Panc1 (cell line): ENCODE measurements around the gene MED25. TPM values are rescaled to one million over a fixed set of nuclear protein-coding genes. Genes with fewer than 3 reads are reported as not detected.

Experiments
- ATAC-seq: fragments of 200-7000 bp; cut with Tn5 transposase; 2 replicates; pipeline ENCODE4 v1.9.1; 2020; ENCODE audit warnings: mild to moderate bottlenecking, moderate library complexity
- BruUV-seq: library from RNA; stranded (reverse); fragments of 400-500 nt; replicated peaks from 2 replicates; lab custom pipeline; 2021; lab: Mats Ljungman, UMichigan
- CTCF ChIA-PET: fragments of 300-600 bp; sonication (Branson Sonifier 250); formaldehyde crosslinking; loops from one replicate; lab custom pipeline; 2022; ENCODE audit warnings: antibody characterized with exemption; lab: Charles Lee
- POLR2A ChIA-PET: fragments of 300-600 bp; sonication (Branson Sonifier 250); formaldehyde crosslinking; loops from one replicate; lab custom pipeline; 2022; ENCODE audit warnings: antibody characterized with exemption; lab: Charles Lee
- DNase-seq: peaks from one replicate; pipeline ENCODE4 v3.0.0-alpha.2; 2010; ENCODE audit warnings: low read depth, low spot score
- H3K27ac ChIP-seq: 2 replicates; pipeline ENCODE4 v1.5.1; 2011; ENCODE audit warnings: mild to moderate bottlenecking, low read length, inconsistent platforms
- H3K27me3 ChIP-seq: fragments of 200-500 bp; sonication (Bioruptor generic); 2 replicates; pipeline ENCODE4 v1.6.0; 2014; ENCODE audit warnings: low read length, inconsistent platforms; ENCODE audit not compliant: control insufficient read depth, insufficient read depth
- H3K36me3 ChIP-seq: fragments of 200-500 bp; sonication (Bioruptor generic); 2 replicates; pipeline ENCODE4 v1.5.1; 2014; ENCODE audit warnings: inconsistent platforms, mild to moderate bottlenecking, low read length, moderate library complexity; ENCODE audit not compliant: control insufficient read depth, insufficient read depth
- H3K4me1 ChIP-seq: 2 replicates; pipeline ENCODE4 v1.5.1; 2011; ENCODE audit warnings: inconsistent platforms, mild to moderate bottlenecking, low read length, moderate library complexity; ENCODE audit not compliant: control insufficient read depth, insufficient read depth
- H3K4me3 ChIP-seq, 2 experiments: 2 replicates each; pipeline ENCODE4 v1.5.1; 2011 to 2012; ENCODE audit warnings: low read depth in 2 of 2, low read length in 2 of 2, mild to moderate bottlenecking in 2 of 2, inconsistent platforms in 1 of 2, moderate library complexity in 1 of 2
- H3K9me3 ChIP-seq: fragments of 200-500 bp; sonication (Bioruptor generic); 2 replicates; pipeline ENCODE4 v1.5.1; 2014; ENCODE audit warnings: low read depth, mild to moderate bottlenecking, inconsistent platforms, low read length, moderate library complexity; ENCODE audit not compliant: control insufficient read depth, insufficient read depth
- POLR2AphosphoS5 ChIP-seq: IDR thresholded peaks from 2 replicates; pipeline ENCODE4 v1.6.1; 2012; ENCODE audit warnings: mild to moderate bottlenecking, low read depth, low read length, moderate library complexity
- SIN3A ChIP-seq: IDR thresholded peaks from 2 replicates; pipeline ENCODE4 v1.6.1; 2012; ENCODE audit warnings: low read depth, mild to moderate bottlenecking, low read length, moderate library complexity, borderline replicate concordance; ENCODE audit not compliant: insufficient read depth
- TCF7L2 ChIP-seq: IDR thresholded peaks from 2 replicates; pipeline ENCODE4 v1.6.1; 2011; ENCODE audit warnings: mild to moderate bottlenecking, low read depth, low read length, inconsistent platforms
- in situ Hi-C: cut with HindIII; loops from 2 replicates; pipeline ENCODE4 v1.10.0; 2016; ENCODE audit warnings: low sequenced_read_pairs, low pct_unique_long_range_greater_than_20kb
- intact Hi-C: fragments of 100-400 bp; cut with micrococcal nuclease; formaldehyde crosslinking; loops from one replicate; pipeline ENCODE4 v1.10.0; 2022; ENCODE audit not compliant: unreplicated experiment
- microRNA-seq: library from miRNA; unstranded; fragments of <30 nt; microRNA quantifications from one replicate; pipeline ENCODE4 v1.1.0, GENCODE V29; 2020; ENCODE audit not compliant: unreplicated experiment
- total RNA-seq: library from RNA; stranded (reverse); gene quantifications from one replicate; pipeline ENCODE4 v1.2.1, GENCODE V29; 2021; ENCODE audit not compliant: unreplicated experiment
- TF ChIP-seq, protein P1 (sequence below), 2 experiments: IDR thresholded peaks; 2 replicates each; pipeline ENCODE4 v1.6.1; 2011 to 2012; ENCODE audit warnings: low read depth in 2 of 2, control low read depth in 1 of 2, low read length in 1 of 2, mild to moderate bottlenecking in 1 of 2, moderate library complexity in 1 of 2; ENCODE audit not compliant: insufficient read depth in 1 of 2
- TF ChIP-seq, protein P2 (sequence below): fragments of 450-650 bp; IDR thresholded peaks from 2 replicates; pipeline ENCODE4 v1.5.1; 2017; ENCODE audit warnings: mild to moderate bottlenecking

MED25 gene
- total RNA-seq, 1 experiment from 2014 or later, result 52.4 TPM

DNA sequence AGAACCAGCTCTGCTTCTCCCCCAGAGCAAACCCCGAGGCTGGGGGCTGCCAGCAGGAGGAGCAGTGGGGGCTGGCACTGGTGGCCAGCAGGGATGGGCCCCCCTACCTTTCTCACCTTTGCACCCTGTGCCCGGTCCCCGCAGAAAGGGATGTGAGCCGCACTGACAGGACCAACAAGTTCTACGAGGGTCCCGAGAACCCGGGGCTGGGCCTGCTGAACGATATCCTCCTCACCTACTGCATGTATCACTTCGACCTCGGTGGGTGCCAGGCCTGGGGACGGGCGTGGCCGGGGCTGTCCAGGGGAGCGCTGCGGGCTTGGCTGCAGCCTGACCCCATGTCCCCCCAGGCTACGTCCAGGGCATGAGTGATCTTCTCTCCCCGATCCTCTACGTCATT is 66.0 kb downstream of the MED25 start:
- in situ Hi-C loops, result no loop called here
- CTCF ChIA-PET, result no interaction called here

DNA sequence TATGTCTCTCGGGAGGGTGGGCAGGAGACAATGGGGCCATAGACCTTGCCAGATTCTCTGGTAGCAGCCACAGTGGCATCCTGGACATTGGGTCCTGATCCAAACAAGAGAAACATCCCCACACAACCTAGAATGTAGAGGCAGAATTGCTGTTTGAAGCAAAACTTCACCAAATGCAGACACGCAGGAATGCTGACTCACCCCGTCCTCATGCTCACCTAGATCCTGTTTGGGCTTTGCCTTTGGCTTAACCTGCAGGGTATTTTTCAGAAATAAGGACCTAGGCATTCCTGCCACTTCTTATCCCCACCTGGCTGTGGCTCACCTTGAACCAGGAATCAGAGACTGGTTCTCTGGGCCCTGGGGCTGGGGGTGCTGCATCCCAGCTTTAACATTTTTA is 66.7 kb downstream of the MED25 start:
- in situ Hi-C loops (no loop called here), intact Hi-C loops (no loop called here)
- TF ChIP-seq, protein P1, sequence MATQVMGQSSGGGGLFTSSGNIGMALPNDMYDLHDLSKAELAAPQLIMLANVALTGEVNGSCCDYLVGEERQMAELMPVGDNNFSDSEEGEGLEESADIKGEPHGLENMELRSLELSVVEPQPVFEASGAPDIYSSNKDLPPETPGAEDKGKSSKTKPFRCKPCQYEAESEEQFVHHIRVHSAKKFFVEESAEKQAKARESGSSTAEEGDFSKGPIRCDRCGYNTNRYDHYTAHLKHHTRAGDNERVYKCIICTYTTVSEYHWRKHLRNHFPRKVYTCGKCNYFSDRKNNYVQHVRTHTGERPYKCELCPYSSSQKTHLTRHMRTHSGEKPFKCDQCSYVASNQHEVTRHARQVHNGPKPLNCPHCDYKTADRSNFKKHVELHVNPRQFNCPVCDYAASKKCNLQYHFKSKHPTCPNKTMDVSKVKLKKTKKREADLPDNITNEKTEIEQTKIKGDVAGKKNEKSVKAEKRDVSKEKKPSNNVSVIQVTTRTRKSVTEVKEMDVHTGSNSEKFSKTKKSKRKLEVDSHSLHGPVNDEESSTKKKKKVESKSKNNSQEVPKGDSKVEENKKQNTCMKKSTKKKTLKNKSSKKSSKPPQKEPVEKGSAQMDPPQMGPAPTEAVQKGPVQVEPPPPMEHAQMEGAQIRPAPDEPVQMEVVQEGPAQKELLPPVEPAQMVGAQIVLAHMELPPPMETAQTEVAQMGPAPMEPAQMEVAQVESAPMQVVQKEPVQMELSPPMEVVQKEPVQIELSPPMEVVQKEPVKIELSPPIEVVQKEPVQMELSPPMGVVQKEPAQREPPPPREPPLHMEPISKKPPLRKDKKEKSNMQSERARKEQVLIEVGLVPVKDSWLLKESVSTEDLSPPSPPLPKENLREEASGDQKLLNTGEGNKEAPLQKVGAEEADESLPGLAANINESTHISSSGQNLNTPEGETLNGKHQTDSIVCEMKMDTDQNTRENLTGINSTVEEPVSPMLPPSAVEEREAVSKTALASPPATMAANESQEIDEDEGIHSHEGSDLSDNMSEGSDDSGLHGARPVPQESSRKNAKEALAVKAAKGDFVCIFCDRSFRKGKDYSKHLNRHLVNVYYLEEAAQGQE (IDR thresholded peaks at IDR 0.05; ENCODE audit: insufficient read depth in 1 of 2, low read depth in 2 of 2, low read length in 1 of 2), result no peak
- TF ChIP-seq SIN3A (no peak), POLR2AphosphoS5 (no peak), TCF7L2 (no peak)
- TF ChIP-seq, protein P2, sequence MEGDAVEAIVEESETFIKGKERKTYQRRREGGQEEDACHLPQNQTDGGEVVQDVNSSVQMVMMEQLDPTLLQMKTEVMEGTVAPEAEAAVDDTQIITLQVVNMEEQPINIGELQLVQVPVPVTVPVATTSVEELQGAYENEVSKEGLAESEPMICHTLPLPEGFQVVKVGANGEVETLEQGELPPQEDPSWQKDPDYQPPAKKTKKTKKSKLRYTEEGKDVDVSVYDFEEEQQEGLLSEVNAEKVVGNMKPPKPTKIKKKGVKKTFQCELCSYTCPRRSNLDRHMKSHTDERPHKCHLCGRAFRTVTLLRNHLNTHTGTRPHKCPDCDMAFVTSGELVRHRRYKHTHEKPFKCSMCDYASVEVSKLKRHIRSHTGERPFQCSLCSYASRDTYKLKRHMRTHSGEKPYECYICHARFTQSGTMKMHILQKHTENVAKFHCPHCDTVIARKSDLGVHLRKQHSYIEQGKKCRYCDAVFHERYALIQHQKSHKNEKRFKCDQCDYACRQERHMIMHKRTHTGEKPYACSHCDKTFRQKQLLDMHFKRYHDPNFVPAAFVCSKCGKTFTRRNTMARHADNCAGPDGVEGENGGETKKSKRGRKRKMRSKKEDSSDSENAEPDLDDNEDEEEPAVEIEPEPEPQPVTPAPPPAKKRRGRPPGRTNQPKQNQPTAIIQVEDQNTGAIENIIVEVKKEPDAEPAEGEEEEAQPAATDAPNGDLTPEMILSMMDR, result no peak
- H3K36me3 ChIP-seq, result no peaks in the 10 kb centered on the region
- ATAC-seq (no peak), DNase-seq (no peak)
- H3K4me1 ChIP-seq, result no peaks in the 10 kb centered on the region
- ChIA-PET POLR2A (no interaction called here), CTCF (no interaction called here)
- no peak overlapping the region for H3K4me3 ChIP-seq
- H3K9me3 ChIP-seq, result no peaks in the 10 kb centered on the region
- H3K27ac ChIP-seq, result no peak overlapping the region
- no peaks in the 10 kb centered on the region for H3K27me3 ChIP-seq
- BruUV-seq, result no TSS peak

More for the DNA sequence above, 66.0 kb downstream of the MED25 start:
- TF ChIP-seq, protein P2, result no peak
- TF ChIP-seq, protein P1 (IDR thresholded peaks at IDR 0.05; ENCODE audit: insufficient read depth in 1 of 2, low read depth in 2 of 2, low read length in 1 of 2), result no peak
- TF ChIP-seq POLR2AphosphoS5 (no peak), SIN3A (no peak), TCF7L2 (no peak)
- Histone ChIP-seq H3K4me3 (no peak overlapping the region), H3K4me1 (no peaks in the 10 kb centered on the region; the same call in 1 of the 2 replicates), H3K27me3 (no peaks in the 10 kb centered on the region), H3K27ac (no peak overlapping the region), H3K9me3 (no peaks in the 10 kb centered on the region), H3K36me3 (no peaks in the 10 kb centered on the region)
- BruUV-seq, result no TSS peak
- ATAC-seq (no peak), DNase-seq (no peak)
- intact Hi-C loops, result no loop called here
- POLR2A ChIA-PET, result no interaction called here

Small RNA genes within 50 kb of the gene (microRNA-seq; reads per million reads assigned to microRNA genes)
- gene MIR4749 (3.5 reads per million, percentile 5 among the genes with 10 or more reads in this experiment), gene MIR6799 (1.3 reads per million), gene MIR6800 (not detected)

Other genes with a start within 250 kb of the MED25 start
- 66.1 TPM for gene NOSIP, start 237.7 kb upstream of the MED25 start, total RNA-seq
- gene PRRG2, start 237.0 kb upstream of the MED25 start, total RNA-seq, result 0.64 TPM
- 22.9 TPM for gene PRR12, start 227.1 kb upstream of the MED25 start, total RNA-seq
- gene RRAS, start 178.1 kb upstream of the MED25 start, total RNA-seq, result 64.4 TPM
- 77.4 TPM for gene SCAF1, start 176.1 kb upstream of the MED25 start, total RNA-seq
- gene IRF3, start 152.4 kb upstream of the MED25 start, total RNA-seq, result 109 TPM
- 69.6 TPM for gene BCL2L12, start 152.4 kb upstream of the MED25 start, total RNA-seq
- gene PRMT1, start 141.0 kb upstream of the MED25 start, total RNA-seq, result 219 TPM
- 4.7 TPM for gene ADM5, start 128.7 kb upstream of the MED25 start, total RNA-seq
- 0.23 TPM for gene CPT1C, start 127.2 kb upstream of the MED25 start, total RNA-seq
- not detected for gene TSKS, start 55.0 kb upstream of the MED25 start, total RNA-seq
- gene AP2A1, start 51.3 kb upstream of the MED25 start, total RNA-seq, result 72.1 TPM
- gene FUZ, start 5.0 kb upstream of the MED25 start, total RNA-seq, result 13.9 TPM
- 114 TPM for gene PTOV1, start 32.9 kb downstream of the MED25 start, total RNA-seq
- 76.7 TPM for gene PNKP, start 49.3 kb downstream of the MED25 start, total RNA-seq
- 92.8 TPM for gene AKT1S1, start 59.1 kb downstream of the MED25 start, total RNA-seq
- 43.2 TPM for gene TBC1D17, start 59.4 kb downstream of the MED25 start, total RNA-seq
- gene IL4I1, start 78.6 kb downstream of the MED25 start, total RNA-seq, result 1.5 TPM
- 104 TPM for gene ATF5, start 110.9 kb downstream of the MED25 start, total RNA-seq
- 54.6 TPM for gene NUP62, start 111.2 kb downstream of the MED25 start, total RNA-seq
- not detected for gene SIGLEC11, start 142.9 kb downstream of the MED25 start, total RNA-seq
- gene VRK3, start 207.1 kb downstream of the MED25 start, total RNA-seq, result 32.6 TPM
- 11.7 TPM for gene ZNF473, start 207.7 kb downstream of the MED25 start, total RNA-seq